B cell (primary cell): ENCODE data around the gene INPP4A. TPM values are rescaled to one million over a fixed set of nuclear protein-coding genes. Genes with fewer than 3 reads are reported as not detected.

Experiments used
- ATAC-seq: fragments of 200-7000 bp; cut with Tn5 transposase; one replicate; pipeline ENCODE4 v1.10.0; 2021; ENCODE audit warnings: low read depth, mild to moderate bottlenecking, moderate number of reproducible peaks, moderate library complexity
- CTCF ChIA-PET: fragments of 350-600 bp; sonication (Branson Sonifier 250); formaldehyde crosslinking; loops from one replicate; lab custom pipeline; 2021; ENCODE audit warnings: antibody characterized with exemption, inconsistent platforms; lab: Charles Lee
- POLR2A ChIA-PET: fragments of 350-600 bp; sonication (Branson Sonifier 250); formaldehyde crosslinking; loops from one replicate; lab custom pipeline; 2021; ENCODE audit warnings: antibody characterized with exemption; lab: Charles Lee
- DNase-seq: peaks from one replicate; pipeline ENCODE4 v3.0.0; 2013
- H2AFZ ChIP-seq: 2 replicates; pipeline ENCODE4 v1.6.1; 2012; ENCODE audit warnings: mild to moderate bottlenecking, low read depth, low read length; ENCODE audit not compliant: insufficient read depth, poor library complexity, severe bottlenecking
- H3K27ac ChIP-seq, 2 donors: 1 replicate in 1 of 2; 2 replicates in 1 of 2; pipeline ENCODE4 v1.5.1; 2012 to 2013; ENCODE audit warnings: low read length in 2 of 2, mild to moderate bottlenecking in 2 of 2, moderate library complexity in 1 of 2
- H3K27me3 ChIP-seq, 4 experiments: fragments of 200-600 bp in 1 of 4; sonication (generic) in 1 of 4; replicated peaks in 1 of 4; 1 replicate in 2 of 4; 2 replicates in 2 of 4; pipeline versions ENCODE4 v1.6.1 to v1.7.0; 2013 to 2016; ENCODE audit warnings: low read length in 3 of 4, mild to moderate bottlenecking in 2 of 4, mixed read lengths in 1 of 4, moderate library complexity in 1 of 4; ENCODE audit not compliant: insufficient read depth in 4 of 4, control insufficient read depth in 3 of 4; ENCODE audit errors: control extremely low read depth in 1 of 4
- H3K36me3 ChIP-seq, 2 experiments: replicated peaks in 1 of 2; 1 replicate in 1 of 2; 2 replicates in 1 of 2; pipeline versions ENCODE4 v1.6.1 to v1.7.1; 2013; ENCODE audit warnings: low read length in 1 of 2; ENCODE audit not compliant: insufficient read depth in 2 of 2, control insufficient read depth in 1 of 2; ENCODE audit errors: control extremely low read depth in 1 of 2, extremely low read depth in 1 of 2
- H3K4me1 ChIP-seq, 2 donors: fragments of 200-600 bp in 1 of 2; sonication (generic) in 1 of 2; 1 replicate in 1 of 2; 2 replicates in 1 of 2; pipeline versions ENCODE4 v1.5.1 to v1.6.1; 2013 to 2017; ENCODE audit warnings: low read length in 2 of 2; ENCODE audit not compliant: control insufficient read depth in 2 of 2, insufficient read depth in 2 of 2
- H3K4me2 ChIP-seq: replicated peaks from 2 replicates; pipeline ENCODE3; 2012; ENCODE audit warnings: mild to moderate bottlenecking, low read depth, low read length; ENCODE audit not compliant: poor library complexity, severe bottlenecking
- H3K4me3 ChIP-seq, 5 experiments: fragments of 200-600 bp in 1 of 5; sonication (generic) in 1 of 5; 1 replicate in 3 of 5; 2 replicates in 2 of 5; pipeline versions ENCODE4 v1.5.1 to v1.7.0; 2011 to 2016; ENCODE audit warnings: low read length in 4 of 5, mild to moderate bottlenecking in 4 of 5, low read depth in 2 of 5, control low read depth in 1 of 5, moderate library complexity in 1 of 5; ENCODE audit not compliant: insufficient read depth in 1 of 5; ENCODE audit errors: control extremely low read depth in 1 of 5, extremely low read depth in 1 of 5
- H3K79me2 ChIP-seq: fragments of 200-600 bp; sonication (generic); one replicate; pipeline ENCODE4 v1.6.0; 2016; ENCODE audit warnings: low read length; ENCODE audit not compliant: control insufficient read depth, insufficient read depth
- H3K9ac ChIP-seq: fragments of 200-600 bp; sonication (generic); 2 replicates; pipeline ENCODE4 v1.6.1; 2017; ENCODE audit warnings: mild to moderate bottlenecking, low read length, moderate library complexity
- H3K9me3 ChIP-seq, 3 donors: one replicate each; pipeline versions ENCODE4 v1.6.1 to v1.7.1; 2013; ENCODE audit warnings: low read length in 2 of 3; ENCODE audit not compliant: control insufficient read depth in 2 of 3, insufficient read depth in 1 of 3; ENCODE audit errors: control extremely low read depth in 1 of 3
- H4K20me1 ChIP-seq: 2 replicates; pipeline ENCODE4 v1.6.0; 2012; ENCODE audit warnings: mild to moderate bottlenecking, low read length; ENCODE audit not compliant: insufficient read depth, control insufficient read depth, poor library complexity, severe bottlenecking
- H3K27ac Mint-ChIP-seq: one replicate; pipeline ENCODE4 v1.8.0; 2021; ENCODE audit warnings: mixed read lengths
- H3K27me3 Mint-ChIP-seq: one replicate; pipeline ENCODE4 v1.8.0; 2021; ENCODE audit warnings: mixed read lengths
- H3K4me1 Mint-ChIP-seq: one replicate; pipeline ENCODE4 v1.8.0; 2021; ENCODE audit warnings: mixed read lengths
- H3K4me3 Mint-ChIP-seq: one replicate; pipeline ENCODE4 v1.8.0; 2021; ENCODE audit warnings: mixed read lengths
- H3K9me3 Mint-ChIP-seq: one replicate; pipeline ENCODE4 v1.8.0; 2022; ENCODE audit warnings: mixed read lengths; ENCODE audit not compliant: insufficient read depth
- EZH2 ChIP-seq: IDR thresholded peaks from 2 replicates; pipeline ENCODE4 v1.6.1; 2012; ENCODE audit warnings: borderline replicate concordance, low read depth, mild to moderate bottlenecking, moderate library complexity, low read length; ENCODE audit not compliant: insufficient read depth, poor library complexity, severe bottlenecking
- WGBS: methylation state at CpG from one replicate; pipeline ENCODE4 v1.1.5; 2013; ENCODE audit warnings: missing lambda C conversion rate; ENCODE audit not compliant: insufficient coverage; 5-methylcytosine and 5-hydroxymethylcytosine counted together
- intact Hi-C: fragments of 100-400 bp; cut with micrococcal nuclease; formaldehyde crosslinking; loops from one replicate; pipeline ENCODE4 v1.10.0; 2022
- polyA plus RNA-seq: library from polyadenylated mRNA; depleted of rRNA; stranded (reverse); fragments of >200 nt; gene quantifications from 2 replicates; pipeline ENCODE4 v1.2.3, GENCODE V29; 2012
- total RNA-seq, 2 donors: library from RNA; stranded (reverse); fragments of 120-200 nt in 1 of 2; gene quantifications; 1 replicate in 1 of 2; 2 replicates in 1 of 2; pipeline versions ENCODE4 v1.2.3 to v1.2.4, GENCODE V29; 2013 to 2022

The INPP4A gene
- total and polyA plus RNA-seq, 2 donors (not counting 1 experiment from before 2014, with no cell fraction given): 10.7 to 22.5 TPM

- TF ChIP-seq EZH2: no peak
- H3K4me1 Mint-ChIP-seq: no peaks in the 10 kb centered on the region
- Histone ChIP-seq H3K9ac (no peak overlapping the region), H3K9me3 (no peaks in the 10 kb centered on the region), H3K79me2 (no peaks in the 10 kb centered on the region), H2AFZ (no peak overlapping the region), H3K36me3 (peaks cover 15 to 19% of the 10 kb centered on the region in 2 experiments), H3K27me3 (no peaks in the 10 kb centered on the region), H3K4me2 (no peak overlapping the region), H3K4me1 (no peaks in the 10 kb centered on the region), H3K4me3 (no peak overlapping the region), H3K27ac (no peak overlapping the region), H4K20me1 (no peaks in the 10 kb centered on the region)
- ATAC-seq: no peak
- WGBS: over 99% methylated on average over 9 of the region's 9 CpGs
- no peaks in the 10 kb centered on the region for H3K9me3 Mint-ChIP-seq
- H3K27ac Mint-ChIP-seq: no peak overlapping the region
- POLR2A ChIA-PET: no interaction called here
- DNase-seq: no peak
- H3K4me3 Mint-ChIP-seq: no peak overlapping the region
- CTCF ChIA-PET: interaction anchor here (0.6 to 4.4 kb wide), 3 partner anchors 14 to 159 kb away, joined by 3 to 31 read pairs (median 3); no protein-coding TSS in a partner anchor
- H3K27me3 Mint-ChIP-seq: no peaks in the 10 kb centered on the region
- intact Hi-C loops: no loop called here
These were observed 127.1 kb downstream of the INPP4A start for GRCh38 chr2:98571796-98572195.

DNA sequence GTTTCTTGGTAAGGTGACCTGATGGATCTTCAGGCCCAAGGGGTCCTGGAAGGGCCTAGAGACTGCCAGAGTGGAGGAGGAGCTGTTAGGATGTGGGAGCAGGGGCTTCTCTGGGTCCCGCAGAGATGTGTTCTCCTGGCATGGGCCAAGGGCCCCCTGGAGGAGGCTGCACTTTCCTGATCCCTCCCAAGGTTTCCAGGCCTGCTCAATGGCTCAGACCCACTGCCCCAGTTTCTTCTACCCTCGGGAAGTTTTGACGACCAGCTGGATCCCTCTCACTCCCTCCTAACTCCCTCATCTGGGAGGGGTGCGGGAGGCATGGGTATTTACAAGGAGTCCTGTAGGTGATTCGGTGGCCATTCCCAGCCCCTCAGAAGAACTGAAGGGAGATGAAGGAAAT, 127.6 kb downstream of the INPP4A start:
- intact Hi-C loops: no loop called here
- H3K9ac ChIP-seq: no peak overlapping the region
- H3K4me2 ChIP-seq: no peak overlapping the region
- CTCF ChIA-PET: interaction anchor here (0.6 to 1.1 kb wide), 2 partner anchors 11 to 24 kb away, joined by 3 to 4 read pairs; no protein-coding TSS in a partner anchor
- H3K4me3 ChIP-seq: no peak overlapping the region
- H4K20me1 ChIP-seq: no peaks in the 10 kb centered on the region
- H3K27ac ChIP-seq: no peak overlapping the region
- no peaks in the 10 kb centered on the region for H3K4me1 ChIP-seq
- no peaks in the 10 kb centered on the region for H3K79me2 ChIP-seq
- TF ChIP-seq EZH2: no peak
- Mint-ChIP-seq H3K27me3 (no peaks in the 10 kb centered on the region), H3K4me1 (no peaks in the 10 kb centered on the region), H3K9me3 (no peaks in the 10 kb centered on the region), H3K4me3 (no peak overlapping the region), H3K27ac (no peak overlapping the region)
- DNase-seq (no peak), ATAC-seq (no peak)
- H3K27me3 ChIP-seq: no peaks in the 10 kb centered on the region
- H3K9me3 ChIP-seq: no peaks in the 10 kb centered on the region
- H3K36me3 ChIP-seq: peaks cover 15 to 22% of the 10 kb centered on the region in 2 experiments
- 83% methylated on average over 1 of the region's 5 CpGs for WGBS
- POLR2A ChIA-PET: no interaction called here
- H2AFZ ChIP-seq: no peak overlapping the region
